ENCODE data around the gene KRT73. TPM values are rescaled to one million over a fixed set of nuclear protein-coding genes. Genes with fewer than 3 reads are reported as not detected.

Gene KRT73
- total and polyA plus RNA-seq, 4 donors = 0.10 to 0.33 TPM; not detected in 2

DNA sequence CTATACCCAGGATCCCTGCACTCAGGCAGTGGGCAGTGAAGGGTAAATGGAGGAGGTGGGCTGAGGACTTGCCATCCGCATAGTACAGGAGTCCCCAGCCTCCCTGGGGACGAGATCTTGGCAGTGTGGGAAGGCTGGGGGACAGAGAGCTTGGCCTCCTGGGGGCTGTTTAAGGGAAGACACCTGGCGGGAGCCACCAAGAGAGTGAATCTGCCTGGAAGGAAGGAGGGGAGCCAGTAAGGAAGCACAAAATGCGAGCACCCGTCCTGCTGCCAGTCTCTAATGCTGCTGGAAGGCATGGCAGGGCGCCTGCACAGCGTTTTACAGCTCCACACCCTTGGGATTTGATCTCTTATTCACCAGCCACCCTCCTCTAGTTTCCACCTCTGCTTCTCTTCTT lies 41.0 kb upstream of the KRT73 start:
- 67% methylated on average over 7 of the region's 7 CpGs for WGBS (ENCODE audit: insufficient coverage)
- DNase-seq (ENCODE audit: low read depth in 4 of 6, low spot score in 6 of 6) = no peak
- no peak overlapping the region for H3K27ac ChIP-seq (ENCODE audit: low read depth, low read length)

DNA sequence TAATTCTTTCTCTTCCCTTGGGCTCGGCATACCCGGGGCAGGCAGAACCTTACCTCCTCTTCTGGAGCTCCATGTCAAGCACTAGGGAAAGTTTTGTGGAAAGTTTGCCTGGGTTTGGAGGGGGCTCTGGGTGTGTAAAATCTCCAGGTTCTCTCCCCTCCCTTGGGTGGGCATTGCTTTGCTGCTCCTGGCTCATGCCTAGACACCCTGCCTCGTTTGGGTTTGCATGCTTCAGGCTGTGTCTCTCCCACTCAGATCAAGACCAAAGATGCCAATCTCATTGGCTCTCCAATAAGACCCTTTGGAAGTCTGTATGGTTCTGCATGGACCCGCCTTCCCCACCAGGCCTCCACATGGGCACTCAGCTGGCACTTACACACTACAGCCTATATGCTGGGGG lies 39.8 kb upstream of the KRT73 start:
- H3K27ac ChIP-seq (ENCODE audit: low read depth, low read length) = no peak overlapping the region
- WGBS (ENCODE audit: insufficient coverage) = 72% methylated on average over 2 of the region's 4 CpGs
- peaks cover 16% of the 10 kb centered on the region for H3K4me1 ChIP-seq (ENCODE audit: control insufficient read depth, insufficient read depth, low read length)
- no peaks in the 10 kb centered on the region for H3K9me3 ChIP-seq (ENCODE audit: control insufficient read depth, insufficient read depth, low read length)
- no peak for DNase-seq (ENCODE audit: low read depth in 4 of 6, low spot score in 6 of 6)
- H3K4me3 ChIP-seq (ENCODE audit: low read depth, low read length) = no peak overlapping the region
- no peaks in the 10 kb centered on the region for H3K36me3 ChIP-seq (ENCODE audit: control insufficient read depth, insufficient read depth, low read length)
- no peaks in the 10 kb centered on the region for H3K27me3 ChIP-seq (ENCODE audit: control insufficient read depth, insufficient read depth, low read length)

More for the DNA sequence above, 41.0 kb upstream of the KRT73 start:
- Histone ChIP-seq H3K9me3 (ENCODE audit: control insufficient read depth, insufficient read depth, low read length) (no peaks in the 10 kb centered on the region), H3K4me3 (ENCODE audit: low read depth, low read length) (no peak overlapping the region), H3K27me3 (ENCODE audit: control insufficient read depth, insufficient read depth, low read length) (no peaks in the 10 kb centered on the region), H3K4me1 (ENCODE audit: control insufficient read depth, insufficient read depth, low read length) (peaks cover 16% of the 10 kb centered on the region), H3K36me3 (ENCODE audit: control insufficient read depth, insufficient read depth, low read length) (no peaks in the 10 kb centered on the region)

- no peak overlapping the region for H3K4me3 ChIP-seq (ENCODE audit: low read depth, low read length)
- WGBS (ENCODE audit: insufficient coverage) = 100% methylated on average over 5 of the region's 6 CpGs
- no peak overlapping the region for H3K27ac ChIP-seq (ENCODE audit: low read depth, low read length)
- peaks cover 16% of the 10 kb centered on the region for H3K4me1 ChIP-seq (ENCODE audit: control insufficient read depth, insufficient read depth, low read length)
- H3K36me3 ChIP-seq (ENCODE audit: control insufficient read depth, insufficient read depth, low read length) = no peaks in the 10 kb centered on the region
- H3K9me3 ChIP-seq (ENCODE audit: control insufficient read depth, insufficient read depth, low read length) = no peaks in the 10 kb centered on the region
- H3K27me3 ChIP-seq (ENCODE audit: control insufficient read depth, insufficient read depth, low read length) = no peaks in the 10 kb centered on the region
- peak in 1 of 6 donors; percentile 75 for DNase-seq (ENCODE audit: low read depth in 4 of 6, low spot score in 6 of 6)
These were observed 39.0 kb upstream of the KRT73 start for GRCh38 chr12:52657250-52657902.

DNA sequence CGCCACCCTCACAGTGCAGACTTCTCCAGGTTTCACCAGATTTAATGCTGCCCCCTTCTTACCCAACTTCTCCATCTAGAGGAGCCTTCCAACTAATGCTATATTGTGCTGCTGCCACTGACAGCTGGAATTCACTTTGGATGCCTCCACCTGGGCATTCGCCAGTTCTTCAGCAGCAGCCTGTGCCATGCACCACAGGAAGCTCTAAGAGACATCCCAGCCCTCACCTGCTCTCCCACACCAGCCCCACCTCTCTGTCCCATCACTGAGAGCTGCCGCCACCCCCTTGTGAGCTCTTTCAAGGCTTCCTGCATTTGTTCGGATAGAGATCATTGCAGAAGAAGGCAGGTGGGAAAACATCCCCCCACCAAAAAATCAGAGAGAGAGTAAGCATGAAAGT lies 38.3 kb upstream of the KRT73 start:
- Histone ChIP-seq H3K4me1 (ENCODE audit: control insufficient read depth, insufficient read depth, low read length) (peaks cover 16% of the 10 kb centered on the region), H3K9me3 (ENCODE audit: control insufficient read depth, insufficient read depth, low read length) (no peaks in the 10 kb centered on the region), H3K27me3 (ENCODE audit: control insufficient read depth, insufficient read depth, low read length) (no peaks in the 10 kb centered on the region), H3K4me3 (ENCODE audit: low read depth, low read length) (no peak overlapping the region), H3K36me3 (ENCODE audit: control insufficient read depth, insufficient read depth, low read length) (no peaks in the 10 kb centered on the region), H3K27ac (ENCODE audit: low read depth, low read length) (no peak overlapping the region)
- no peak for DNase-seq (ENCODE audit: low read depth in 4 of 6, low spot score in 6 of 6)
- 61% methylated on average over 2 of the region's 4 CpGs for WGBS (ENCODE audit: insufficient coverage)

DNA sequence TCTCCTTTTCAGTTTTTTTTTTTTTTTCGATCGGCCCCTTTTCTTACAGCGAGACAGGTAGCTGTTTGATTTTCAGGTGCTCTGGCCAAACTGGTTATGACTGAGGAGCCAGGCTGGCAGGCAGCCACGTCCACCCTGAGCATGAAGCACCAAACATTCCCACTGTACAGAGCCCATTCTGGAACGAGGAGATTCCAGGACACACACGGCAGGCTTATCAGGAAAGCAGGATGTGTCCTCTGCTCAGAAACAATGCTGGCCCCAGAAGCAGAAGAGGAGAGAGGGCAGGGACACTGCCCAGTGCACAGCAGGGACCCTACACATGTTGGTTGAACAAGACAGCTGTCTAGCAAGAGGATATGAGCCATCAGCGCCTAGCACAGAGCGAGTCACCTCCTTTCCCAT lies 37.4 kb upstream of the KRT73 start:
- 50% methylated on average over 6 of the region's 8 CpGs for WGBS (ENCODE audit: insufficient coverage)
- peaks cover 18% of the 10 kb centered on the region for H3K4me1 ChIP-seq (ENCODE audit: control insufficient read depth, insufficient read depth, low read length)
- H3K4me3 ChIP-seq (ENCODE audit: low read depth, low read length) = no peak overlapping the region
- DNase-seq (ENCODE audit: low read depth in 4 of 6, low spot score in 6 of 6) = no peak
- H3K27ac ChIP-seq (ENCODE audit: low read depth, low read length) = no peak overlapping the region
- no peaks in the 10 kb centered on the region for H3K36me3 ChIP-seq (ENCODE audit: control insufficient read depth, insufficient read depth, low read length)
- H3K9me3 ChIP-seq (ENCODE audit: control insufficient read depth, insufficient read depth, low read length) = no peaks in the 10 kb centered on the region
- no peaks in the 10 kb centered on the region for H3K27me3 ChIP-seq (ENCODE audit: control insufficient read depth, insufficient read depth, low read length)

DNA sequence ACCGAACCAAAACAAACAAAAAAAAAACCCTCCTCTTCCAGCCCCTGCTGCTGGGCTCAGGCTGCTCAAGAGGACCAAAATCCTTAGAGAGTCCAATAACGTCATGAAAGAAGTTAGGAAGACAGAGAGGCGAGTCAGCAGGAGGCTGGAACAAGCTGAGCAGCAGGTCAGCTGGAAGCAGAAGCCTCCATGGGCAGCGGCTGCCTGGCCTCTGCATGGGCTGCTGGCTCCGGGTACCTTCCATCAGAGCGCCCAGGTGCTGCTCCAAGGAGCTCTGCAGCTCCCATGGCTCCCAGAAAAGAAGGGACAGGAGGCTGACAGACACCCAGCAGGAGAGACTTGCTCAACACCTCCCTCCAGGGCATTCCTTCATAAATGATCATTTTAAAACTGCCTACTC lies 36.9 kb upstream of the KRT73 start:
- Histone ChIP-seq H3K9me3 (ENCODE audit: control insufficient read depth, insufficient read depth, low read length) (no peaks in the 10 kb centered on the region), H3K27ac (ENCODE audit: low read depth, low read length) (no peak overlapping the region), H3K36me3 (ENCODE audit: control insufficient read depth, insufficient read depth, low read length) (no peaks in the 10 kb centered on the region), H3K4me1 (ENCODE audit: control insufficient read depth, insufficient read depth, low read length) (peaks cover 23% of the 10 kb centered on the region), H3K27me3 (ENCODE audit: control insufficient read depth, insufficient read depth, low read length) (no peaks in the 10 kb centered on the region), H3K4me3 (ENCODE audit: low read depth, low read length) (no peak overlapping the region)
- no peak for DNase-seq (ENCODE audit: low read depth in 4 of 6, low spot score in 6 of 6)
- WGBS (ENCODE audit: insufficient coverage) = 50% methylated on average over 5 of the region's 6 CpGs

- Histone ChIP-seq H3K27ac (ENCODE audit: low read depth, low read length) (no peak within 1 kb of the TSS), H3K9me3 (ENCODE audit: control insufficient read depth, insufficient read depth, low read length) (no peaks in the 10 kb centered on the region), H3K36me3 (ENCODE audit: control insufficient read depth, insufficient read depth, low read length) (no peaks in the 10 kb centered on the region), H3K27me3 (ENCODE audit: control insufficient read depth, insufficient read depth, low read length) (no peaks in the 10 kb centered on the region), H3K4me3 (ENCODE audit: low read depth, low read length) (no peak within 1 kb of the TSS), H3K4me1 (ENCODE audit: control insufficient read depth, insufficient read depth, low read length) (peaks cover 15% of the 10 kb centered on the region)
- no peak for DNase-seq (ENCODE audit: low read depth in 4 of 6, low spot score in 6 of 6)
- WGBS (ENCODE audit: insufficient coverage) = 97% methylated on average over 12 of the region's 16 CpGs
These were observed 33.4 kb upstream of the KRT73 start, which contains the start of gene KRT2 for GRCh38 chr12:52651726-52652261. TSS of gene KRT2 (minus strand) at chr12:52652211. CDS start at chr12:52652142, 69 bp downstream.

GRCh38 chr12:52650520-52651081 lies 32.2 kb upstream of the KRT73 start:
- Histone ChIP-seq H3K27me3 (ENCODE audit: control insufficient read depth, insufficient read depth, low read length) (no peaks in the 10 kb centered on the region), H3K27ac (ENCODE audit: low read depth, low read length) (no peak overlapping the region), H3K36me3 (ENCODE audit: control insufficient read depth, insufficient read depth, low read length) (no peaks in the 10 kb centered on the region), H3K9me3 (ENCODE audit: control insufficient read depth, insufficient read depth, low read length) (no peaks in the 10 kb centered on the region), H3K4me3 (ENCODE audit: low read depth, low read length) (no peak overlapping the region), H3K4me1 (ENCODE audit: control insufficient read depth, insufficient read depth, low read length) (peaks cover 12% of the 10 kb centered on the region)
- peak in 1 of 6 donors; percentile 58 for DNase-seq (ENCODE audit: low read depth in 4 of 6, low spot score in 6 of 6)
- WGBS (ENCODE audit: insufficient coverage) = 78% methylated on average over 12 of the region's 12 CpGs

DNA sequence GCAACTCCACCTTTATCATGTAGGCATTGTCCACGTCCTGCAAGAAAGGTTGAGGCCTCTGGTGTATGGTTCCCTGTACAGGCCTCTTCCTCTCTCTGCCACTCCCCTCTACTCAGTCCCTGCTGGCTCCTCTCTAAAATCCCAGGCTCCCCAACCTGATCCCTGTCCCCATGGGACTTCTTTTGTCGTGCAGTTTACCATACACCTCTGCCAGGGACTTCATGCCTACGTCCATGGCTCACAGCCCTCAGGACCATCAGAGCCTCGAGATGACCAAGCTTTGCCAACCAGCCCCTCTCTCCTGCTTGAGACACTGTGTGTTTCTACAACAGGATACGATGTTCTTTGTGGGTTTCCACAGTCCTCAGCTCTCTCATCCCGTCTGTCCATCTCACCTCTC lies 30.7 kb upstream of the KRT73 start:
- Histone ChIP-seq H3K4me3 (ENCODE audit: low read depth, low read length) (no peak overlapping the region), H3K27me3 (ENCODE audit: control insufficient read depth, insufficient read depth, low read length) (no peaks in the 10 kb centered on the region), H3K4me1 (ENCODE audit: control insufficient read depth, insufficient read depth, low read length) (peaks cover 12% of the 10 kb centered on the region), H3K9me3 (ENCODE audit: control insufficient read depth, insufficient read depth, low read length) (no peaks in the 10 kb centered on the region), H3K27ac (ENCODE audit: low read depth, low read length) (no peak overlapping the region), H3K36me3 (ENCODE audit: control insufficient read depth, insufficient read depth, low read length) (no peaks in the 10 kb centered on the region)
- 77% methylated on average over 6 of the region's 6 CpGs for WGBS (ENCODE audit: insufficient coverage)
- DNase-seq (ENCODE audit: low read depth in 4 of 6, low spot score in 6 of 6) = no peak

DNA sequence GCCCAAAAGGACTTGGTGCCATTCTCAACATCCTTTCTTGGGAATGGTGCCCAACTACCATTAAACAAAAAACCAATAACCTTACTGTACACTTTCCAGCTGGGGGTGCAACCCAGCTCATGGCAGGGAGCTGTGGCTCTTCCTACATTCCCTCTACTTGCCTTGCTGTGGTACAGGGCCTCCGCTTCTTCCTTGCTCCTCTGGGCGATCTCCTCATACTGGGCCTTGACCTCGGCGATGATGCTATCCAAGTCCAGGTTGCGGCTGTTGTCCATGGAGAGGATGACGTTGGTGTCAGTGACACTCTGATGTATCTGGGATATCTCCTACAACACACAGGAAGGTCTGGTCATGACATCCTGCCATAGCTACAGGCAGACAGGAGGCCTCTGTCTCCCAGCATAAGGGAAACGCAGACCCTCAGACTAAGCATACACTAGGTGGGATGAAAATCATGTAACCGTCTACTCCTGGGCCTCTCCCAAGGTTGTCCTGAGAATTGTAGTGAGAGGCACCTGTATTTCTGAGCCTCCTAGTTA lies 29.7 kb upstream of the KRT73 start:
- H3K4me1 ChIP-seq (ENCODE audit: control insufficient read depth, insufficient read depth, low read length) = peaks cover 12% of the 10 kb centered on the region
- no peaks in the 10 kb centered on the region for H3K9me3 ChIP-seq (ENCODE audit: control insufficient read depth, insufficient read depth, low read length)
- no peaks in the 10 kb centered on the region for H3K36me3 ChIP-seq (ENCODE audit: control insufficient read depth, insufficient read depth, low read length)
- no peak overlapping the region for H3K27ac ChIP-seq (ENCODE audit: low read depth, low read length)
- no peaks in the 10 kb centered on the region for H3K27me3 ChIP-seq (ENCODE audit: control insufficient read depth, insufficient read depth, low read length)
- DNase-seq (ENCODE audit: low read depth in 4 of 6, low spot score in 6 of 6) = no peak
- WGBS (ENCODE audit: insufficient coverage) = 95% methylated on average over 4 of the region's 8 CpGs
- H3K4me3 ChIP-seq (ENCODE audit: low read depth, low read length) = no peak overlapping the region

All from spinal cord (tissue), 10 donors.